HepG2 (cell line): Measurements from ENCODE around the gene TEDC2. TPM values are rescaled to one million over a fixed set of nuclear protein-coding genes. Genes with fewer than 3 reads are reported as not detected.
A peak's percentile ranks its signal among the peaks of the same experiment; 100 is the strongest.

Experiments used
- ATAC-seq: fragments of 200-7000 bp; cut with Tn5 transposase; 3 replicates; pipeline ENCODE4 v1.9.1; 2020; ENCODE audit warnings: mild to moderate bottlenecking, moderate library complexity
- BruUV-seq: library from RNA; stranded (reverse); fragments of 400-500 nt; replicated peaks from 2 replicates; lab custom pipeline; 2021; lab: Mats Ljungman, UMichigan
- CTCF ChIA-PET: fragments of 300-600 bp; formaldehyde crosslinking; extraction: SDS; loops from one replicate; lab custom pipeline; 2021; ENCODE audit warnings: low total read pairs, inconsistent platforms, low intra/inter-chr PET ratio; lab: Yijun Ruan, JAX
- POLR2A ChIA-PET: fragments of 350-600 bp; sonication (Branson Sonifier 250); formaldehyde crosslinking; loops from one replicate; lab custom pipeline; 2020; ENCODE audit warnings: antibody characterized with exemption, inconsistent platforms; lab: Yijun Ruan, JAX
- DNase-seq: peaks from one replicate; pipeline ENCODE4 v3.0.0-alpha.2; 2015; ENCODE audit warnings: low spot score
- FAIRE-seq: peaks from 3 replicates; lab custom pipeline; 2011; peaks lifted over from hg19 to GRCh38; lab: Jason Lieb, UNC
- H2AFZ ChIP-seq: one replicate; pipeline ENCODE4 v1.6.1; 2011; ENCODE audit warnings: low read length, inconsistent platforms
- H3K27ac ChIP-seq: fragments of 300-600 bp; 3 replicates; pipeline ENCODE4 v1.8.0; 2011; ENCODE audit warnings: mixed run types, mild to moderate bottlenecking, mixed read lengths, low read length, inconsistent platforms; ENCODE audit not compliant: insufficient read depth; ENCODE audit errors: extremely low read length
- H3K27me3 ChIP-seq, 2 experiments: fragments of 200-600 bp in 1 of 2; 2 replicates in 1 of 2; 3 replicates in 1 of 2; pipeline versions ENCODE4 v1.6.0 to v1.8.0; 2011; ENCODE audit warnings: low read length in 2 of 2, mild to moderate bottlenecking in 2 of 2, moderate library complexity in 2 of 2, inconsistent platforms in 1 of 2; ENCODE audit not compliant: insufficient read depth in 2 of 2, control insufficient read depth in 1 of 2
- H3K36me3 ChIP-seq, 2 experiments: fragments of 200-600 bp in 1 of 2; replicated peaks in 1 of 2; 2 replicates in 1 of 2; 3 replicates in 1 of 2; pipeline versions ENCODE4 v1.5.1 to v1.8.0; 2011; ENCODE audit warnings: low read length in 2 of 2, inconsistent platforms in 1 of 2; ENCODE audit not compliant: insufficient read depth in 2 of 2, control insufficient read depth in 1 of 2
- H3K4me1 ChIP-seq: 2 replicates; pipeline ENCODE4 v1.5.1; 2012; ENCODE audit warnings: low read length, inconsistent platforms; ENCODE audit not compliant: insufficient read depth
- H3K4me2 ChIP-seq: 2 replicates; pipeline ENCODE4 v1.6.0; 2011; ENCODE audit warnings: low read depth, low read length, inconsistent platforms
- H3K4me3 ChIP-seq, 3 experiments: fragments of 200-600 bp in 1 of 3; sonication (generic), shearing (Covaris generic) in 1 of 3; replicated peaks in 1 of 3; 2 replicates each; pipeline ENCODE4 v1.5.1; 2011 to 2016; ENCODE audit warnings: low read length in 3 of 3, inconsistent platforms in 2 of 3, low read depth in 2 of 3, mild to moderate bottlenecking in 2 of 3, control low read depth in 1 of 3, mixed read lengths in 1 of 3; ENCODE audit not compliant: insufficient read depth in 1 of 3
- H3K79me2 ChIP-seq: one replicate; pipeline ENCODE4 v1.6.1; 2011; ENCODE audit warnings: low read length, inconsistent platforms; ENCODE audit not compliant: insufficient read depth
- H3K9ac ChIP-seq: 2 replicates; pipeline ENCODE4 v1.6.0; 2011; ENCODE audit warnings: mild to moderate bottlenecking, low read depth, low read length, inconsistent platforms; ENCODE audit not compliant: insufficient read depth
- H3K9me3 ChIP-seq: 2 replicates; pipeline ENCODE4 v1.5.1; 2012; ENCODE audit warnings: mild to moderate bottlenecking, low read length
- H4K20me1 ChIP-seq: 2 replicates; pipeline ENCODE4 v1.6.0; 2011; ENCODE audit warnings: inconsistent platforms, mild to moderate bottlenecking, low read length, moderate library complexity; ENCODE audit not compliant: insufficient read depth
- AGO2 ChIP-seq: fragments of 200-400 bp; formaldehyde crosslinking; optimal IDR thresholded peaks from 2 replicates; pipeline ENCODE3; 2017; ENCODE audit warnings: mild to moderate bottlenecking, low read depth, low read length, moderate library complexity
- RBFOX2 ChIP-seq: fragments of 200-400 bp; formaldehyde crosslinking; IDR thresholded peaks from 2 replicates; pipeline ENCODE4 v1.6.1; 2017; ENCODE audit warnings: low read depth, mild to moderate bottlenecking, low read length
- ZNF331 ChIP-seq: sonication (generic); formaldehyde crosslinking; IDR thresholded peaks from 2 replicates; pipeline ENCODE4 v1.4.0; 2020; ENCODE audit warnings: missing genetic modification reagents
- ZNF350 ChIP-seq: sonication (generic); formaldehyde crosslinking; IDR thresholded peaks from 2 replicates; pipeline ENCODE4 v1.4.0; 2020; ENCODE audit warnings: mild to moderate bottlenecking, low read depth, missing genetic modification reagents, borderline replicate concordance
- ZNF510 ChIP-seq: sonication (generic); formaldehyde crosslinking; IDR thresholded peaks from 2 replicates; pipeline ENCODE4 v1.4.0; 2020; ENCODE audit warnings: low read depth, mild to moderate bottlenecking, missing genetic modification reagents
- WGBS: methylation state at CpG from one replicate; pipeline ENCODE4 v1.1.6; 2017; ENCODE audit warnings: low lambda C conversion rate; 5-methylcytosine and 5-hydroxymethylcytosine counted together
- in situ Hi-C: cut with HindIII; loops from 2 replicates; pipeline ENCODE4 v1.10.0; 2017; ENCODE audit warnings: low pct_unique_long_range_greater_than_20kb; ENCODE audit not compliant: extremely low pct_ligation_motif_present
- intact Hi-C: fragments of 100-400 bp; cut with micrococcal nuclease; formaldehyde crosslinking; loops from one replicate; pipeline ENCODE4 v1.10.0; 2022; ENCODE audit not compliant: unreplicated experiment
- polyA plus RNA-seq, 8 experiments: library from polyadenylated mRNA; depleted of rRNA in 3 of 8; stranded (reverse) in 7 of 8; unstranded in 1 of 8; fragments of >200 nt; fragmentation: Illumina TruSeq in 4 of 8; extraction: Trizol in 4 of 8; gene quantifications; 2 replicates each; pipeline versions ENCODE4 v1.2.1 to v1.2.3, GENCODE V29; 2011 to 2016; ENCODE audit warnings: low read depth in 4 of 8, missing spikeins in 1 of 8, mixed read lengths in 1 of 8; ENCODE audit not compliant: insufficient read depth in 1 of 8
- total RNA-seq, 5 experiments: library from RNA; depleted of rRNA; stranded (reverse); fragments of >200 nt; fragmentation: Illumina TruSeq; extraction: Trizol; gene quantifications; 2 replicates each; pipeline ENCODE4 v1.2.3, GENCODE V29; 2016; ENCODE audit warnings: low read depth in 1 of 5
- TF ChIP-seq, protein P1 (sequence below): sonication (generic); formaldehyde crosslinking; conservative IDR thresholded peaks from 2 replicates; pipeline ENCODE4 v1.8.0; 2022; ENCODE audit warnings: mild to moderate bottlenecking, moderate library complexity, missing genetic modification reagents

The TEDC2 gene
- total and polyA plus RNA-seq, 2 of the 13 experiments (the other 11 are each of a cell fraction or from before 2014, with no cell fraction given), result 6.2 to 24.4 TPM

DNA sequence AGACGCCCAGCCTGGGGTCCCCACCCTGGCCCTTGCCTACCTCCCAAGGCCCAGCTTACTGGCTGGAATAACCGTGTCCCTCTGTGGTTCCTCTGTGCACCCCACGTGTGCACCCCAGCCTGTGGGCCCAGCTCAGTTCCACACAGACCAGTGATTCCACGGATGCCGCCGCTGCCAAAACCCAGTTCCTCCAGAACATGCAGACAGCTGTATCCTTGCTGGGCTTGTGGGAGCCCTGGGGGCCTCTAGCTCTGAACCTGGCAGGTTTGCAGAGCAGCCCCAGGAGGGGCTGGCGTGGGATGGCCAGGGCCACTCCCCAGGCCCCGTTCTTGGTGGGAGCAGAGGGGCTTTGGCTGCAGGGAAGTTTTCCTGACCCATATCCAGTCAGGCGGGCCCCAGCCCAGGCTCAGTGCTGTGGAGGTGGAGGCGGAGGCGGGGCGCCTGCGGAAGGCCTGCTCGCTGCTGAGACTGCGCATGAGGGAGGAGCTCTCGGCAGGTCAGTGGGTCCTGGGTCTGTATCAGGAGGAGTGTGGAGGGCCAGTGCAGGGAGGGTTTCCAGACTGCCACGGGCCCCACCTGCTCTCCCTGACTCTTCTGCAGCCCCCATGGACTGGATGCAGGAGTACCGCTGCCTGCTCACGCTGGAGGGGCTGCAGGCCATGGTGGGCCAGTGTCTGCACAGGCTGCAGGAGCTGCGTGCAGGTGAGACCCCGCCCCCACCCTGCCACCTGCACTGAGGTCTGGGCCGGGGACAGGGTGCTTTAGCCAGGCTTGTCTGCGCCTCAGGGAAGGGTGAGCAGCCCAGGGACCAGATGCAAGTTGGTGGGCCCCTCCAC lies 2.3 kb downstream of the TEDC2 start:
- in situ Hi-C loops, result no loop called here
- intact Hi-C loops, result no loop called here
- no peaks in the 10 kb centered on the region for H4K20me1 ChIP-seq
- H3K4me2 ChIP-seq, result no peak overlapping the region
- no peak for DNase-seq
- FAIRE-seq, result no peak
- no peak overlapping the region for H3K4me3 ChIP-seq
- no peak overlapping the region for H3K27ac ChIP-seq
- TF ChIP-seq RBFOX2 (0 out of 2 replicates have a peak, but pooled peaks have one; percentile 26), AGO2 (peak; percentile 39), ZNF350 (CRISPR knock-in tag) (no peak)
- TF ChIP-seq, all 625 proteins: peak for 2
- Histone ChIP-seq H3K79me2 (no peaks in the 10 kb centered on the region), H3K27me3 (no peaks in the 10 kb centered on the region), H3K9ac (no peak overlapping the region), H3K4me1 (peaks cover 24% of the 10 kb centered on the region), H3K9me3 (no peaks in the 10 kb centered on the region), H2AFZ (no peak overlapping the region), H3K36me3 (peaks cover 0 to under 1% of the 10 kb centered on the region in 2 experiments; a peak in 2 of 5 replicates)
- BruUV-seq, result no TSS peak
- no peak for ATAC-seq
- POLR2A ChIA-PET, result no interaction called here
- WGBS, result 97% methylated on average over 13 of the region's 23 CpGs
- CTCF ChIA-PET, result no interaction called here

DNA sequence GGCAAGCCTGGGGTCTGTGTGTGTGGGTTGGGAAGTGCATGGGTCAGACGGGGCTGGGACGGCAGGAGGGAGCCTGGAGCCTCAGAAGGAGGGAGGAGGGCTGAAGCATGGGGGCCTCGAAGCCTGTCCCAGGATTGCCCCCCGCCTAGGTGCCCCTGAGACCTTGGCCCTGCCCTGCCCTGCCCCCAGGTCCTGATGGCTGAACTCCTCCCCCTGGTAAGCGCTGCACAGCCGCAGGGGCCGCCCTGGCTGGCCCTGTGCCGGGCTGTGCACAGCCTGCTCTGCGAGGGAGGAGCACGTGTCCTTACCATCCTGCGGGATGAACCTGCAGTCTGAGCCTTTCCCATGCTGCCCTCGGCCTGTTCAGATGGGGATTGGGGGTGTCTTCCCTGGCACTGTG lies 4.4 kb downstream of the TEDC2 start:
- DNase-seq, result no peak
- no peak overlapping the region for H3K27ac ChIP-seq
- intact Hi-C loops (no loop called here), in situ Hi-C loops (no loop called here)
- TF ChIP-seq ZNF331 (peak; percentile 46; the same call in 1 of the 2 replicates), ZNF510 (CRISPR knock-in tag) (no peak), AGO2 (peak; percentile 50)
- TF ChIP-seq, protein P1, sequence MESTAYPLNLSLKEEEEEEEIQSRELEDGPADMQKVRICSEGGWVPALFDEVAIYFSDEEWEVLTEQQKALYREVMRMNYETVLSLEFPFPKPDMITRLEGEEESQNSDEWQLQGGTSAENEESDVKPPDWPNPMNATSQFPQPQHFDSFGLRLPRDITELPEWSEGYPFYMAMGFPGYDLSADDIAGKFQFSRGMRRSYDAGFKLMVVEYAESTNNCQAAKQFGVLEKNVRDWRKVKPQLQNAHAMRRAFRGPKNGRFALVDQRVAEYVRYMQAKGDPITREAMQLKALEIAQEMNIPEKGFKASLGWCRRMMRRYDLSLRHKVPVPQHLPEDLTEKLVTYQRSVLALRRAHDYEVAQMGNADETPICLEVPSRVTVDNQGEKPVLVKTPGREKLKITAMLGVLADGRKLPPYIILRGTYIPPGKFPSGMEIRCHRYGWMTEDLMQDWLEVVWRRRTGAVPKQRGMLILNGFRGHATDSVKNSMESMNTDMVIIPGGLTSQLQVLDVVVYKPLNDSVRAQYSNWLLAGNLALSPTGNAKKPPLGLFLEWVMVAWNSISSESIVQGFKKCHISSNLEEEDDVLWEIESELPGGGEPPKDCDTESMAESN (CRISPR knock-in tag), result no peak
- TF ChIP-seq, all 625 proteins: peak for 2
- FAIRE-seq, result no peak
- Histone ChIP-seq H3K9ac (no peak overlapping the region), H4K20me1 (no peaks in the 10 kb centered on the region), H2AFZ (no peak overlapping the region), H3K27me3 (peaks cover 0 to 9% of the 10 kb centered on the region in 2 experiments; a peak in 3 of 5 replicates), H3K9me3 (no peaks in the 10 kb centered on the region), H3K79me2 (no peaks in the 10 kb centered on the region), H3K4me1 (peaks cover 32% of the 10 kb centered on the region), H3K4me3 (no peak overlapping the region), H3K36me3 (no peaks in the 10 kb centered on the region; a peak in 1 of 5 replicates), H3K4me2 (no peak overlapping the region)
- ChIA-PET CTCF (no interaction called here), POLR2A (no interaction called here)
- 90% methylated on average over 2 of the region's 12 CpGs for WGBS
- ATAC-seq, result no peak
- BruUV-seq, result no TSS peak
